HuH-7 (cell line): ENCODE results near the gene KRT39.
"Not testable (repeated sequence)": the region's sequence is repeated elsewhere in the genome, so short reads cannot be mapped to it uniquely, and the experiment has no call there.

ENCODE experiments used
- DNase-seq: peaks from one replicate; pipeline ENCODE4 v3.0.0; 2011; ENCODE audit warnings: low spot score

The KRT39 gene

DNA sequence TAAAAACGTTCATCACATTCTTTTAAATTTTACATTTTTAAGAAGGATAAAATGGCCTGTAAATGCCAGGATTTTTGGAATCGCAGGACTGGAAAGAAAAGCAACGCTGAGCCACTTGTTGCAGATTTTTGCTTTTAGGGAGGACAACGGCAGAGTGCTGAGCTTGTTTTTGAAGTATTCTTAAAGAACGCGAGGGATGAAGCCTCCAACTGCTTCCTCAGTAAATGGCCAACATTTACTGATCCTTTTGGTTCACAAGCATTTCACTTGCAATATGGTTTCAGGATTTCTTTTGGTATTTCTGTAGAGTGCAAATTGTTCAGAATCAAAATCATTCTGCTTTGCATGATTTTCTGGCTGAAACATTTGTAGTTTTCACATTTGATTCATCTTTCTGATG, 26.5 kb downstream of the KRT39 start:
- DNase-seq = no peak

DNA sequence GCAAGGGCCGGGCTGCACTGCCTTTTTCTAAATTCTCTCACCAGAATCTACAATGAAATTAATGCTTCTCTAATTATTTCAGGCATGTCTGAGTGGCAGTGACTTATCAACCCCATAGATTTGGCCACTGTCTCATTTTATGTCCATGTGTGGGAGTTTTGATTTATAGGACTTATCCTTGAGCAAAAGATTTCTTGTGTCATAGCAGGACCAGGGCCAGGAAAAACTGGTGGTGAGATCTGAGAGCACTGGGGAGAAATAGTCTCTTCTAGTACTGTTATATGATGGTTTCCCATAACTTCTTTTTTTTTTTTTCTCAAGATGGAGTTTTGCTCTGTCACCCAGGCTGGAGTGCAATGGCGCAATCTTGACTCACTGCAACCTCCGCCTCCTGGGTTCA, 27.8 kb downstream of the KRT39 start:
- DNase-seq = no peak

DNA sequence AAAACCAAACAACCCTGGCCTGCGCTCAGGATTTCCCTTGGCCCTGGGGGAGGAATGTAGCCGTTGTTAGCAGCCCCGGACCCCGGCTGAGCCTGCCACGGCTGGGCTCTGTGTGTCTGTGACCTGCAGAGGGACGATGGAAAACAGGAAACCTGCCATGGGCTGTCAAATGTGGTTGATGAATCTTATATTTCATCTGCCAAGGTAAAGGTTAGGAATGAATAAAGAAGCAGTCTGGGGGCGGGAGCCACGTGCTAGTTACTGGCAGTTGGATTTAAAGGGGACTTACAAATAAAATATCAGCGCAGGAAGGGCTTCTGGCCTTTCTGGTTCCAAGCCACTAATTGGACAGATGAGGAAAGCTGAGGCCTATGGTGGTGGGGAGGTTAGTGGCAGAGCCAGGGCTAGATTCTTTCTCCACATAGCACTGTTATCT, 29.3 kb downstream of the KRT39 start, which contains the start of gene KRT23:
Gene KRT23 (minus strand): TSS at position 263 of the 436 bp plus-strand sequence. CDS start 1,043 bp downstream, outside the sequence.
- DNase-seq = no peak

DNA sequence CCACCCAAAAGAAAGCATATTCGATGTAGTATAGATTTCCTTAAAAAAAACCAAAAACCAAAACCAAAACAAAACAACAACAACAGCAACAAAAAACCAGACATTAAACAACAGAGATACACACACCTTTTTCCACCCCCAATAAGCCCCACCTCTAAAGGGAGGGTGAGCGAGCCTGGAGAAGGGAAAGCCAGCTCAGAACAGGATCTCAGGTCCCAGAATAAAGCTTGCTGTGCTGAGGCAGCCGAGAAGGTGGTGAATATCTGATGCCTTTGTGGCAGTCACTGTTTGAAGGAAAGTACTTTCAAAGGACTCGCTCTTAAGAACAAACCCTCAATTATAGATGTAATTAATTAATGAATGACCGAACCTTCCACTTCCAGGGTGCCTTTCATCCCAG, 29.8 kb downstream of the KRT39 start:
- no peak for DNase-seq

DNA sequence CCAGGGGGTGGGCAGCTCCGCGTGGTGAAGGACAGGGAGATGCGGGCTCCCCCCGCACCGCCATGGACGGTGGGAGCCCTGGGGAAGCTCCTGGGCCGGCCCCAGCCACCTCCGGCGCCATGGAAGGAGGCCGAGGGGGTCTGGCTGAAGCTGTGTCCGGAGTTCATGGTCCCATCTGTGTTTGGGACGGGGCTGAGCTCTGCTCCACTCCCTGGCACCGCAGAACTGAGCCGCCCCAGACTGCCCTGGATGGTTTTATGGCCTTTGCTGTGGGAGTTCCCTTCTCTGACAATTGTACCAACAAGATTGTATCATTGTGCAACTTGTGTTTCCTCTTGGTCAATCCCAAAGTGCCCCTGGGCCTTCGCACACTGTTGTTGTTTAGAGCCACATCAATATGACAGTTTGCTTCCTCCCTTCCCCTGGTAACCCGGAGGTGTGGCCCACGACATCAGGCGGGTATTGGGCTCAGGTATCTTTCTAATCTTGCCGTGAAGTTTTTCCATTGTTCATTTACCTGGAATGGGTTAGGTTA, 30.2 kb downstream of the KRT39 start:
- DNase-seq = peak; percentile 53

DNA sequence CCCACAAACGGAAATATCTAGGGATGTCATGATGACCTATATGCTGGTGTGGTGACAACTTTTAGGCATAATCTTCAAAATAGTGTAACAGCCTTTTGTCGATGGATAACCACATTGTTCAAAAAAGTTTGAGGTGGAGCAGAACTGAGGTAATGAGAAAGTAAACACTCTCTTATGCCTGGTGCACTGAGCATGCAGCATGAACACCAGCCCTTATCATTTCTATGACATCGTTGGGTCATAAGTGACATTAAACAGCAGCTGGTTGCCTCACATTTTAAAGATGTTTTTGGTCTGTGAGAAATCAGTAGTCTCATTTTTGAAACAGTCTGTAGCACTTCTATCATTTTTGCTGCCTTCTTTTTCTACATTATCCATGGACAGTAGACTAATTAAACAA, 31.1 kb downstream of the KRT39 start:
- no peak for DNase-seq

DNA sequence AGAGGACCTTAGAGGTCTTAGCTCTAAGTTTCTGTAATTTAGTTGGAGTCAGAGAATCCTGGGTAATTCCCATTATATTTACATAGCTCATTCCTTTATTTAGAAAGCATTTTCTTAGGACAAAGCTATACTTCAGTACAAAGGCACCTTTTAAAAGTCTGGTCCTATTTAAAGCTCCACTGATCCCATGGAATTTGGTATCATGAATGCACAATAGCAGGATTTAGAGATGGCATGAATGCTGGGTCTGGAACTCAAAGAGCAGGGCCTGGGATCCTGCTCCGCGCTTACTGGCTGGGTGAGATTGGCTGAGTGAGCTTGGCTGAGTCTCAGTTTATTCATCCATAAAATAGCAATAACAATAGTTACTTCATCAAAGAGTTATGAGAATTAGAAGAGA, 34.1 kb downstream of the KRT39 start:
- no peak for DNase-seq

DNA sequence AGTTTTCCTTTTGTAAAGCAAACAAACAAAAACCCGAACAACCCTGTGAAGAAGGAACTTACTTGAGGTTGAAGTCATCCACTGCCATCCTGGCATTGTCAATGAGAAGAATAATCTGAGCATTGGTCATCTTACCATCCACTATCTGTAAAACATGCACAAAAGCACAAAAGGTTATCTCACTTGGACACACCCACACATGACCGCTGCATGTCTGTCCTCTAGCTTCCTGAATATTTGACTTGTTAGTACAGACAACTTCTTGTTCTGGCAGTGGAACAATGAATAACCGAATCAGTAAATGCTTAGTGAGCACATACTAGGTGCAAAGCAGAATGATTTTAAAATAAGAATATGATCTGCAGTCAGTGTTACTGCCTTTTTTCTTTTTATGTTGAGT, 35.4 kb downstream of the KRT39 start:
- no peak for DNase-seq

DNA sequence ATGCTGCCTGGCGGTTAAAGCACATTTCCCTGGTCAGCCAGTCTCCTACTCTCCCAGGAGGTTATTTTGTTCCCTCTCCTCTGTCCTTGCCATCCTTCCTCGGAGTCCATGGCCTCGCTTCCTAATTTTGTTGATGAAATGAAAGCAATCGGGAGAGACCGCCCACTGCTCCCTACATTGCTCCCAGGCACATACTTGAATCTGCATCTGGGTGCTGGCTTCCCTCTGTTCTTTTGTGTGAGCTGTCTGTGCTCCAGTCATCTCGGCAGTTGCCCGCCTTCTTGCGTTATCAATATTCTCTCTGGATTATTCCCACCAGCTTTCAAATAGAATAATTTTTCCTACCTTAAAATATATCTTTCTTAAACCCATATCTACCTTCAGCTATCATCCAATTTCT, 40.4 kb downstream of the KRT39 start:
- DNase-seq = no peak

DNA sequence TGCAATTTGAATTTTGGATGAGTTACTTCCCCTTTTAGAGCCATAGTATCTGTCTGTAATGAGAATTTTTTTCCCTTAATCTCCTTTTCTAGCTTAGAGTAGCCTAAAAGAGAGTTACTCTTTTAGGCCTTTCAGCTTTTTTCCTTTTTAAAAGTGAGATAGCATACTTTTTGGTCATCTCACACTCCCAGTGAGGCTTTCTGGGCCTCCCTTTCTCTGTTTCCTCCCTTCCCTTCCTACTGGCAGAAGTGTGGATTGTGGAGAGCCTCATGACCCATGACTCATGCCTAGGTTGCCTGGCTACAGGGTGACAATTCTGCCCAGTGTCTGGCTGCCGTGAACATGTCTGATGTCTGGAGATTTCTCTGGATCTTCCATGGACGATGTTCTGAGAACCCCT, 44.5 kb downstream of the KRT39 start:
- no peak for DNase-seq

DNA sequence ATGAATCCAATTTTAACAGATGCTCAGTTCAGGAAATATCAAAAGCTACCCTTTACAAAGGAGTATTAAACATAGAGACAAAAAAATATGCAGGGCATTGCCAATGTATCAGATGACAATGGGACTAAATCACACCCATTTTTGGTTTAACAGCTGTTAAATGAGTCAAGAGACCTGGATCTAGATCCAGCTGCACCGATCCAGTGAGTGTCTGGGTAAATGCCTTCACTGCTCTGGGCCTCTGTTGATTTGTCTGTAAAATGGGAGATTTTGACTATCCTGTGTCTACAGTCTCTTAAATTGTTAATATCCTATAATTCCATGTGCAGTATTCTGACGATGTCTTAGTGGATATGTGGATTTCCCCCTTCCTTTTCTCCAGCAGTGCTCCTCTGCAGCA, 45.7 kb downstream of the KRT39 start:
- DNase-seq = no peak

DNA sequence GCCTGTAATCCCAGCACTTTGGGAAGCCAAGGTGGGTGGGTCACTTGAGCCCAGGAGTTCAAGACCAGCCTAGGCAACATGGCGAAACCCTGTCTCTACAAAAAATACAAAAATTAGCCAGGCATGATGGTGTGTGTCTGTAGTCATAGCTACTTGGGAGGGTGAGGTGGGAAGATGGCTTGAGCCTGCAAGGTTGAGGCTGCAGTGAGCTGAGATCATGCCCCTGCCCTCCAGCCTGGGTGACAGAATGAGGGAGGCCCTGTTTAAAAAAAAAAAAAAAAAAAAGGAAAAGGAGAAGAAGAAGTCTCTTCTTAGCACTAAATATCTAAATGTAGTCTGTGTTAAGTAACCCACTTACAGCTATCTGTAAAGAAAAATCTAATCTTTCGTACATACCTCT, 49.6 kb downstream of the KRT39 start:
- not testable (repeated sequence) for DNase-seq

DNA sequence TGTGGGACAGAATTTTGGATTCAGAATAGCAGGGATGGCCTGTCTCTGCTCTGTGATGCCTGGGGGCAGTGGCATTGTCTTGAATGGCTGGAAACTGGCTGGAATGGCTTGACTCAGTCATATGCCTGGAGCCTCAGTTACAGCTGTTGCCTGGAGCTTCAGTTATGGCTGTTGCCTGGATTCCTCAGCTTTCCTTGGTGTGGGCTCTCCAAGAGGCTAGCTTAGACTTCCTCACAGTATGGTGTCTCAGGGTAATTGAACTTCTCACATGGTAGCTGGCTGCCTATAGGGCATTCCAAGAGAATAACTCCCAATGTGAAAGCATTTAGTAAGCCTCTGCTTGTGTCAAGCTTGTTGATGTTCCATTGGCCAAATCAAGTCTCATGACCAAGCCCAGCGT, 50.4 kb downstream of the KRT39 start:
- no peak for DNase-seq

DNA sequence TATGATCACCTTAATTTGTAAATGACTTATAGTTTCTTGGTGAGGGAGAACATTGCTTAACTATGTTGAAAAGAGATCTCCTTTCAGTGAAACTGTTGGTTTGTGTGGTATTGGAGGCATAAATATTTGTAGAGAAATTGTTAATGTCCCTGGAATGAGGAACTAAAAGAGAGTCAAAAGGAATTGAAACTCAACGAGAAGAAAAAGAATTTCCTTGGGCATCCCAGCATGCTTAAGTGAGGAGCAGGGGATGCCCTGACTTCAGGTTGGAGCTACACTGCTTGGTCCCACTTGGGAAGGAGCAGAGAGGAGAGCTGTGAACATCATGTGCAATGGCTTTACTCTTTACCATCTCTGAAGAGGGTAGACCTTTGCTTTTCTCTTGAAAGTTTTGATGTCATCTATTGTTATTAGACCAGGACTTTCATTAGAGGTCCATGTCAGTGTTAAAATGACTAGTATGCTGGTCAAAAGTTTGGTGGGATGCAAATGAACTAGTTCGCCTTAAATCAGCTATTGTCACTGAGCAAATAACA, 51.0 kb downstream of the KRT39 start:
- DNase-seq = no peak

DNA sequence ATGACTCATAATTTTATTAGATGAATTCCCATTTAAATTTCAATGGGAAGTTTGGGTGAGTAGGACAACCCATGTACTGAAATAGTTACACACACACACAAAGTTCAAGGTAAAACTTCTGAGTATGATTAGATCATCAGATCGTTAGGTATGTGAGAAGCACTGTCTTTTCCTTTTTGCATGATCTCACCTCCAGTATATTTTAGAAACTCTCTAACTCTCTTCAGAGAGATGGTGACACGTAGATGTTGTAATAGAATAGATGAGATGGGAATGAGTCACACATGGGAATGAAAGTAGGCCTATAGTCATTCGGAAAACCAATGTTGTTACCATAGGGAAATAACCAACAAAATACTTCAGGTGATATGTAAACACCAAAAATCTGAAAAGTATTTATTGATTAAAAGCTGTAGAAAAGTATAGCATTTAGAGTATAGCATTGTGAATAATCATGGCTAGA, 51.5 kb downstream of the KRT39 start:
- no peak for DNase-seq

DNA sequence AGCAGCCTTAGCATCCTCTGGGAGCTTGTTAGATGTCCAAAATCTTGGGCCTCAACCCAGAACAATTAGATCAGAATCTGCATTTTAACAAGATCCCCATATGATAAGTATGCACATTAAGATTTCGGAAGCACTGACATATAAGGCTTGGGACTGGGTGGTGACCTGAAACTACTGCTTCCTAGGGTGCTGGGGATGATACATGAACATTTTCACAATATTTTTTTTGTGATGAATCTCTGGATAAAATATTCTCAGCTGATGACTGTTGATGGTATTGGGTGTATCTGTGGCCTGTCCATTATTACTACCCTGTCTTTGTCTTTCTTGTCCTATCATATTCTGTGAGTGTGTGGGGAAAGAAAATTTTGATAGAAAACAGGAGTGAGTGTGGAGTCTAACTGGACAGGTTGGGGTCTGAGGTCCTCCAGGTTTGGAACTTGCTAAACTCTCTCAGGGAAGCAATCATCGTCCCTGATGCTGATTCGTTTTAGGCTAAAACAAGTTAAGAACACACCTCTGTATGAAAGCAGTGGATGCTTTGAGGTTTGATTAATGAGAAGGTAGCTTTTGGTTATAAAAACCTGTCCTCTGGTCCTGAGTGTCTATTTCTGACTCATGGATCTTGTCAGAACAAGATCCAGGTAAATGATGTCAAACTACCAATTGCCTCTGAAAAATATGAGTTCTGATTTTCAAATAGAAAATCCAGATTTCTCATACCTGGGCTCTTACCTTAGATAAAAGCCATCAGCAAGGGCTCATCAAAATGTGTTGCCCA, 52.5 kb downstream of the KRT39 start:
- DNase-seq = no peak

DNA sequence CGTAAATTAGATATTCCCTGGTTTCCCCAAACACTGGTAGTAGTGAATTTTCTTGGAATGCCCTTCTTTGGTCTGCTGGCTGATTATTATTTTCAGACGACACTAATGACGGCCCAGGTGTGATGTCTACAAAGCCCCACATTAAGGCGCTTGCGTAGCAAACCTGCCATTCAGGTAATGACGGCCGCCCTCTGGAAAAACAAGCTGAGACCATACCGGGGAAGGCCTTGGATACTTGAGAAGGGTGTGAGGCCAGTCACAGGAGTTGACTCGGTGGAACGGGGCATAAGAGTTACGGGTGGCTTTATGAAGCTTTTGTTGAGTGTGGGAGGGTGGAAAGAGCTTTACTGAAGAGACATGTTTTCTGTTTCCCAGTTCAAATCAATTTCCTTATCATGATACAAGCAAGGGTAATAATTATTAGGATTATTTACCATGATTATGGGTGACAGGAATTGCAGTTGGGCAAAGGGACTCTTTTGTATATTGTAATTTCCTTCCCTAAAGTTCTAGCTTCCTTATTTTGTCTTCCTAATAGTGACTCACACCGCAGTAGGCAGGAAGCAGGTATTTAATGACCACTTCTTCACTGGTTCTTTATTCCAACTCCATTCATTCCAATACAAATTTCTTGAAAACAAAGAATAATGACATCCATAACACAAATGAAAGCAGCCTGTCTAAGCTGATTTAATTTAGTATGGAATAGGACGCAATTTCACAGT, 54.1 kb downstream of the KRT39 start:
- no peak for DNase-seq

DNA sequence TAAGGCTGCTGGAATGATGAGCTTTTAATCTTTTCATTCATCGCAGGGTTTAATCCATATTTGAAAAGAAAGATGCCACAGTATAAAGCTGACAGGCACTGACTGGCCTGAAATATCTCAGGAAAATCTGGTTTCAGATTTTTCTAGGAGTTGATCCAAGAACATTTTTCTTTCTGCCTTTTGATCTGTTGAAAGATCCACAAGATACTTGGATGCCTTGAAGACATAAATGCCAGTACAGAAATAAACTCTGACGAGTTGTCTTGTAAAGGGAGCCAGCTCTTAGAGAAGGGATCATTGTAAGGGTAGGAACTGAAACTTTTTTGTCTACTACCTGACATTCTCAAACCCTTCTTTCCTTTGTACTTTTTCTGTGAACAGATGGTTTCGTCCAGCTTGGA, 56.3 kb downstream of the KRT39 start:
- DNase-seq = no peak

DNA sequence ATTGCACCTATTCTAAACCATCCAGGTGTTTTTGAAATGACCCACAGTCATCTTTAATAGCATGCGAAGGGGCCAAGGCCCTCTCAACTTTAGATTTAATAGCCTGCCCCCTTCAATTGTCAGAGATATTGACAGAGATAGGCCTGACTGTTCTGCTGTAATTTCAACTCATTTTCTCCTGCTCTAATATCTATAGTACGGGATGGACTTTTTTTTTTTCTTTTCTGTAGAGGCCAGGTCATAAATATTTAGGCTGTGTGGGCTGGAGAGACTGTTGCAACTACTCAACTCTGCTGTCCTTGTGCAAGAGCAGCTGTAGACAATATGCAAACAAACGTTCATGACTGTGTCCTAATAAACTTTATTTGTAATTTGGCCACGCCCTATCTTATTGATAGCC, 57.0 kb downstream of the KRT39 start:
- no peak for DNase-seq

DNA sequence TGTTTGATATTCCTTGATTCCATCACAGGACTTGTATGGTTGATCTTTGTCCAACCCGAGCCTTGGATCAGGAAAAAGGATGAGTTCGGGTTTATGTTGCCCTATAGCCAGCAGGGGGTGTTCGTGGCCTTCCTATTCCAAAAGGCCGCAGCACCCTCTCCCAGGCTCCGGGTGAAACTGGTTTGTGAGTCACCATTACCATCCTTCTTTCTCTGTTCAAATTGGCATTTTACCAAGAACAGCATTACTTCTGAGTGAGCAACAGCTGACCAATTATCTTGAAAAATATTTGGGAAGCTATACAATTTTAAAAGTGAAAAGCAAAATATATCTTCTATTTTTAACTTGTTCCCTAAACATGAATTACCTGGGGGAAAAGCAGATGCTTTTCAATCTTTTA, 57.4 kb downstream of the KRT39 start:
- peak; percentile 37 for DNase-seq
